Parietal lobe (tissue), 1 donor: ENCODE measurements around the gene RBM6. TPM values are rescaled to one million over a fixed set of nuclear protein-coding genes. Genes with fewer than 3 reads are reported as not detected.

Experiments
- total RNA-seq: library from RNA; depleted of rRNA; stranded (reverse); fragments of >200 nt; gene quantifications from one replicate; pipeline ENCODE4 v1.2.3, GENCODE V29; 2014

The RBM6 gene, protein sequence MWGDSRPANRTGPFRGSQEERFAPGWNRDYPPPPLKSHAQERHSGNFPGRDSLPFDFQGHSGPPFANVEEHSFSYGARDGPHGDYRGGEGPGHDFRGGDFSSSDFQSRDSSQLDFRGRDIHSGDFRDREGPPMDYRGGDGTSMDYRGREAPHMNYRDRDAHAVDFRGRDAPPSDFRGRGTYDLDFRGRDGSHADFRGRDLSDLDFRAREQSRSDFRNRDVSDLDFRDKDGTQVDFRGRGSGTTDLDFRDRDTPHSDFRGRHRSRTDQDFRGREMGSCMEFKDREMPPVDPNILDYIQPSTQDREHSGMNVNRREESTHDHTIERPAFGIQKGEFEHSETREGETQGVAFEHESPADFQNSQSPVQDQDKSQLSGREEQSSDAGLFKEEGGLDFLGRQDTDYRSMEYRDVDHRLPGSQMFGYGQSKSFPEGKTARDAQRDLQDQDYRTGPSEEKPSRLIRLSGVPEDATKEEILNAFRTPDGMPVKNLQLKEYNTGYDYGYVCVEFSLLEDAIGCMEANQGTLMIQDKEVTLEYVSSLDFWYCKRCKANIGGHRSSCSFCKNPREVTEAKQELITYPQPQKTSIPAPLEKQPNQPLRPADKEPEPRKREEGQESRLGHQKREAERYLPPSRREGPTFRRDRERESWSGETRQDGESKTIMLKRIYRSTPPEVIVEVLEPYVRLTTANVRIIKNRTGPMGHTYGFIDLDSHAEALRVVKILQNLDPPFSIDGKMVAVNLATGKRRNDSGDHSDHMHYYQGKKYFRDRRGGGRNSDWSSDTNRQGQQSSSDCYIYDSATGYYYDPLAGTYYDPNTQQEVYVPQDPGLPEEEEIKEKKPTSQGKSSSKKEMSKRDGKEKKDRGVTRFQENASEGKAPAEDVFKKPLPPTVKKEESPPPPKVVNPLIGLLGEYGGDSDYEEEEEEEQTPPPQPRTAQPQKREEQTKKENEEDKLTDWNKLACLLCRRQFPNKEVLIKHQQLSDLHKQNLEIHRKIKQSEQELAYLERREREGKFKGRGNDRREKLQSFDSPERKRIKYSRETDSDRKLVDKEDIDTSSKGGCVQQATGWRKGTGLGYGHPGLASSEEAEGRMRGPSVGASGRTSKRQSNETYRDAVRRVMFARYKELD
- 213 TPM for total RNA-seq

GRCh38 chr3:49939858-49940666, at the start of gene RBM6:
Gene RBM6 (plus strand): TSS chr3:49940150. CDS start chr3:49962642, 22,492 bp downstream.

GRCh38 chr3:49903451-49904424, 36.2 kb upstream of the RBM6 start, which contains the start of gene MST1R:
Gene MST1R (minus strand): TSS chr3:49903873. CDS start chr3:49903609, 264 bp downstream.

DNA sequence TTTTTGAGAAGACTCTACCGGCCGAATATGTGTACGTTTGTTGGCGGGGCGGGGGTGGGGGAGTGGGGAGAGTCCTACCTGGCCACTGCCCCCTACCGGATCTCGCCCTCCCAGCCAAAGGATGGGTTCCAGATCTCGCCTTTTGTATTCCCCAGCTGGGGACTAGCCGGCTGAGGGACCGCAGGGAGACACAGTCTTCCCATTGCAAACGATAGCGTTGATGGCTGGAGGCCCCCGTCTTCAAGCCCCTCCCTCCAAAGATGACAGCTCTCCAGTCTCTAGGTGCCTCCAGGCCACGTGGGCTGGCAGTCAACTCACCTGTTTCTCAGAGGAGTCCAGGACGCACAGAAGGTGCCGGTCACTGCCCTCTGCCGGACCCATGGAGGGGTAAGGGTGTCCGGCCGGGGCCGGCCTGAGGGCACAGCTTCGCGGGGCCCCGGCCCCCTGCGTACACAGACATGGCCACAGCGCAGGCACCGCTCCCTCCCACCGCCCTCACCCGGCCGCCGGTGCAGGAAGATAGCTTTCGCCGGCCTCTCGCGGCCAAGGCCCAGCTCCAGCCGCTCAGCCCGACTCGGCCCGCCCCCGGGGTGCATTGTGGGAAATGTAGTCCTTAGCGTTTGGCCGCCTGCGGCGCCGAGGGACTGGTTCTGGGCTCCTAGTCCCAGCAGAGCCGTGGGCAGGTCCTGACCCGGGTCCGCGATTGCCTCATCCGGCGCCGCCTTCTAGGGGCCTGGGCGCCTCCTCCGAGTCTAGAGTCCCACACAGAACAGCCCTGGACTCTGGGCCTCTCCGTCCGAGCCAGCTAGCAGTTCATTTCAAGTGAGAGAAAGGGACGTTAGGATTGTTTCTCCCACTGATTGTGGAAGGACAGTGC, 10.4 kb upstream of the RBM6 start, which contains the start of gene MON1A:
TSS of gene MON1A (minus strand) at position 521 of the 877 bp plus-strand sequence. CDS start 16,465 bp downstream, outside the sequence.

DNA sequence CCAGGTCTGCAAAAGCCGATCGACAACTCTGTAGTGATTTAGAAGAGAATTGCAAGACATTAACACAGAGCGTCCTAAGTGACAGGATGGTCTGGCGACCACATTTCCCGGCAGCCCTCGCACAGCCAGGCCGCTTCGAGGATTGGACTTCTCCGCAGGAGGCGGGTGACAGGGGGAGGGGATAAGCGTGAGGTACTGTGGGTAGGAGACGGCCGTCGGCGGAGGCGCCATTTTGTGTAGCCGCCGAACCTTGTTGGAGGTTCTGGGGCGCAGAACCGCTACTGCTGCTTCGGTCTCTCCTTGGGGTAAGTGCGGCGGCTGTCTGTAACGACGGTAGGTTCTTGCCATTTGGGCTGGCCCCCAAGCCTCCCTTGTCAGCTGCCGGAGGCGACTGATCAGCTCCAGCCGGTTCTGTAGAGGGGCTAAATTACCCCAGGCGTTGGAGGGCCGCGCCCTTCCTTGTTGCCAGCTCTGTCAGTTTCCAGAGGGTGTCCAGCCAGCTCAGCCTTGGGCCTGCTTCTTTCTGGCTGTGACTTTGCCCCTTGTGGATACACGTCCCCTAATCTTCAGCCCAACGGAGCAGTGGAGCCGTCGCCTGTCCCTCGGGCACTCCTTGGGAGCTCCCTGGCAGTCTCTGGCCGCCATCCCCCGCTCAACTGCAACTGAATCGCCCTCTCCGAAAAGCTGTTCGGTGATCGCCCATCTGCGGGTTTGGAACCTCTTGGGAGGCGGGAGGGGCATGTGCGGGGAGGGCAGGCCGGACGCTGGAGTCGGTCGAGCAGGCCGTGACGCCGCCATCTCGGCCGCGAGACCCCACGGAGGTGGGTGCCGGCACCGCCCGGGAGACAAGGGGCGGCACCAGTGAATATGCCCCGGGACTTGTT, 149.0 kb downstream of the RBM6 start, which contains the start of gene RBM5:
TSS of gene RBM5 (plus strand) at position 195 of the 884 bp plus-strand sequence. CDS start 1,516 bp downstream, outside the sequence.

Other genes with a start within 250 kb of the RBM6 start
- 1.3 TPM for gene AMIGO3, start 220.5 kb upstream of the RBM6 start, total RNA-seq
- 11.3 TPM for gene GMPPB, start 216.2 kb upstream of the RBM6 start, total RNA-seq
- 66.4 TPM for gene IP6K1, start 153.6 kb upstream of the RBM6 start, total RNA-seq
- gene CDHR4, start 140.3 kb upstream of the RBM6 start, total RNA-seq, result not detected
- gene INKA1, start 136.9 kb upstream of the RBM6 start, total RNA-seq, result 13.5 TPM
- 6.6 TPM for gene UBA7, start 126.2 kb upstream of the RBM6 start, total RNA-seq
- 6.6 TPM for gene TRAIP, start 83.6 kb upstream of the RBM6 start, total RNA-seq
- gene CAMKV, start 70.2 kb upstream of the RBM6 start, total RNA-seq, result 283 TPM
- 3.8 TPM for gene MST1R, start 36.3 kb upstream of the RBM6 start, total RNA-seq
- gene MON1A, start 10.3 kb upstream of the RBM6 start, total RNA-seq, result 16.6 TPM
- 503 TPM for gene RBM5, start 148.8 kb downstream of the RBM6 start, total RNA-seq
- gene SEMA3F, start 215.2 kb downstream of the RBM6 start, total RNA-seq, result 11.3 TPM